Measurements from ENCODE around the gene SLC66A1. TPM values are rescaled to one million over a fixed set of nuclear protein-coding genes. Genes with fewer than 3 reads are reported as not detected.

The SLC66A1 gene
- total RNA-seq, 1 experiment from 2014 or later: 14.1 TPM

DNA sequence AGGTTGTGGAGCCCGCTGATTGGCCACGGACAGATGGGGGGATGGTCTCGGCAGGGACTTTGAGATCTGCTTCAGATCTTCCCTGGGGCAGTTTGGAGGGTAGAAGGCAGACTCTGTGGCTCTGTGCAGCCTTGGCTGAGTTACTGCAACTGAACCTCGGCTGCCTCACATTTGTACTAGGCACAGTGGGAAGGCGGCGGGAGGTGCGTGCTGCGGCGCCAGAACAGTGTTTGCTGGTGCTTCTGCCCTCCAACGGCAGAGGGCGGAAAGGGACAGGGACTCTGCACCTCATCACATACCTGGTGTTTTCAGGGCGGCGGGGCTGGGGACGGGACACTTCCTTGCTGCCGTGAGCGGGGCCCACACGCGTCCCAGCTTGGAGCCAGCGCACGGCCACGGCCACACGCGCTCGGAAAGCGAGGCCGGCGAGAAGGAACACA is 26.2 kb downstream of the SLC66A1 start (continued):
- TF ChIP-seq, protein P1, sequence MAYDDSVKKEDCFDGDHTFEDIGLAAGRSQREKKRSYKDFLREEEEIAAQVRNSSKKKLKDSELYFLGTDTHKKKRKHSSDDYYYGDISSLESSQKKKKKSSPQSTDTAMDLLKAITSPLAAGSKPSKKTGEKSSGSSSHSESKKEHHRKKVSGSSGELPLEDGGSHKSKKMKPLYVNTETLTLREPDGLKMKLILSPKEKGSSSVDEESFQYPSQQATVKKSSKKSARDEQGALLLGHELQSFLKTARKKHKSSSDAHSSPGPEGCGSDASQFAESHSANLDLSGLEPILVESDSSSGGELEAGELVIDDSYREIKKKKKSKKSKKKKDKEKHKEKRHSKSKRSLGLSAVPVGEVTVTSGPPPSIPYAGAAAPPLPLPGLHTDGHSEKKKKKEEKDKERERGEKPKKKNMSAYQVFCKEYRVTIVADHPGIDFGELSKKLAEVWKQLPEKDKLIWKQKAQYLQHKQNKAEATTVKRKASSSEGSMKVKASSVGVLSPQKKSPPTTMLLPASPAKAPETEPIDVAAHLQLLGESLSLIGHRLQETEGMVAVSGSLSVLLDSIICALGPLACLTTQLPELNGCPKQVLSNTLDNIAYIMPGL (CRISPR knock-in tag; IDR thresholded peaks at IDR 0.05): peak; percentile 16; the same call in 1 of the 2 replicates
- TF ChIP-seq, protein P2, sequence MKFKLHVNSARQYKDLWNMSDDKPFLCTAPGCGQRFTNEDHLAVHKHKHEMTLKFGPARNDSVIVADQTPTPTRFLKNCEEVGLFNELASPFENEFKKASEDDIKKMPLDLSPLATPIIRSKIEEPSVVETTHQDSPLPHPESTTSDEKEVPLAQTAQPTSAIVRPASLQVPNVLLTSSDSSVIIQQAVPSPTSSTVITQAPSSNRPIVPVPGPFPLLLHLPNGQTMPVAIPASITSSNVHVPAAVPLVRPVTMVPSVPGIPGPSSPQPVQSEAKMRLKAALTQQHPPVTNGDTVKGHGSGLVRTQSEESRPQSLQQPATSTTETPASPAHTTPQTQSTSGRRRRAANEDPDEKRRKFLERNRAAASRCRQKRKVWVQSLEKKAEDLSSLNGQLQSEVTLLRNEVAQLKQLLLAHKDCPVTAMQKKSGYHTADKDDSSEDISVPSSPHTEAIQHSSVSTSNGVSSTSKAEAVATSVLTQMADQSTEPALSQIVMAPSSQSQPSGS (CRISPR knock-in tag; IDR thresholded peaks at IDR 0.05; ENCODE audit: borderline replicate concordance, low read depth): no peak
- TF ChIP-seq, protein P3, sequence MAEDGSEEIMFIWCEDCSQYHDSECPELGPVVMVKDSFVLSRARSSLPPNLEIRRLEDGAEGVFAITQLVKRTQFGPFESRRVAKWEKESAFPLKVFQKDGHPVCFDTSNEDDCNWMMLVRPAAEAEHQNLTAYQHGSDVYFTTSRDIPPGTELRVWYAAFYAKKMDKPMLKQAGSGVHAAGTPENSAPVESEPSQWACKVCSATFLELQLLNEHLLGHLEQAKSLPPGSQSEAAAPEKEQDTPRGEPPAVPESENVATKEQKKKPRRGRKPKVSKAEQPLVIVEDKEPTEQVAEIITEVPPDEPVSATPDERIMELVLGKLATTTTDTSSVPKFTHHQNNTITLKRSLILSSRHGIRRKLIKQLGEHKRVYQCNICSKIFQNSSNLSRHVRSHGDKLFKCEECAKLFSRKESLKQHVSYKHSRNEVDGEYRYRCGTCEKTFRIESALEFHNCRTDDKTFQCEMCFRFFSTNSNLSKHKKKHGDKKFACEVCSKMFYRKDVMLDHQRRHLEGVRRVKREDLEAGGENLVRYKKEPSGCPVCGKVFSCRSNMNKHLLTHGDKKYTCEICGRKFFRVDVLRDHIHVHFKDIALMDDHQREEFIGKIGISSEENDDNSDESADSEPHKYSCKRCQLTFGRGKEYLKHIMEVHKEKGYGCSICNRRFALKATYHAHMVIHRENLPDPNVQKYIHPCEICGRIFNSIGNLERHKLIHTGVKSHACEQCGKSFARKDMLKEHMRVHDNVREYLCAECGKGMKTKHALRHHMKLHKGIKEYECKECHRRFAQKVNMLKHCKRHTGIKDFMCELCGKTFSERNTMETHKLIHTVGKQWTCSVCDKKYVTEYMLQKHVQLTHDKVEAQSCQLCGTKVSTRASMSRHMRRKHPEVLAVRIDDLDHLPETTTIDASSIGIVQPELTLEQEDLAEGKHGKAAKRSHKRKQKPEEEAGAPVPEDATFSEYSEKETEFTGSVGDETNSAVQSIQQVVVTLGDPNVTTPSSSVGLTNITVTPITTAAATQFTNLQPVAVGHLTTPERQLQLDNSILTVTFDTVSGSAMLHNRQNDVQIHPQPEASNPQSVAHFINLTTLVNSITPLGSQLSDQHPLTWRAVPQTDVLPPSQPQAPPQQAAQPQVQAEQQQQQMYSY (CRISPR knock-in tag; IDR thresholded peaks at IDR 0.05): no peak

DNA sequence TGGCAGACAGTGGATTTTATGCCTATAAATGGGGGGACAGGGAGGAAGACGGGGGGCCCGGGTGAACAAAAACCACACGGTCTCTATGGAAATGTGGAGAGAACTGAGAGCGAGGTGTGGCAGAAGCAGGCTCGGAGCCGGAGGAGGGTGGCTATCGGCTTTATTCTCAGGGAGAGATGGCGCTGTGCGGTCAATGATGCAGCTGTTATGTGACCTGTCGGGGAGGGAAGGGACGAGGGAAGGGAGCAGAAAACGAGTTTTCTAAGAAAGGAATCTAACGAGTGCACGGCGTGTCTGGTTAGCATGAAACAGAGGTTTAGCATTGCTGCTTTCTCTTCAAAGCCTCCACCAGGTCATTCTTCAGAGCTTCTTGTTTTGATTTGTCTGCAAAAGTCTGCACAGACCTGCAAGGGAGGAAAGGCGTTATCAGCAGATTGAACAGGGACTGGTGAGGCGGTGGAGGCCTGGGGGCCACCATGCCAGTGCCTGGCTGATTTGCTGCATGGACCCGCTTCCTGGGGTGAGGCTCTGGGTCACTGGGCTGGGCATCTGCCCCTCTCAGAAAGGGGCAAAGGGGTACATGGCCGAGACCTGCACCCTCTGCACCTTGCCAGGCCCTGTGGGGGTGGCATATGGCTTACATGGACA is 27.2 kb downstream of the SLC66A1 start:
- H3K9me3 Mint-ChIP-seq: no peaks in the 10 kb centered on the region
- peaks cover 34% of the 10 kb centered on the region for H3K4me1 Mint-ChIP-seq
- DNase-seq (ENCODE audit: low spot score): no peak
- no peaks in the 10 kb centered on the region for H3K27me3 Mint-ChIP-seq (ENCODE audit: low read depth)
- H3K36me3 Mint-ChIP-seq: peaks cover 12% of the 10 kb centered on the region
- peak overlapping the region; percentile 13 for H3K27ac Mint-ChIP-seq
- no peak for ATAC-seq
- TF ChIP-seq FOXP1 (CRISPR knock-in tag; IDR thresholded peaks at IDR 0.05; ENCODE audit: borderline replicate concordance) (no peak), SOX15 (CRISPR knock-in tag; IDR thresholded peaks at IDR 0.05) (no peak), NFE2L1 (CRISPR knock-in tag; IDR thresholded peaks at IDR 0.05) (no peak), TEAD4 (CRISPR knock-in tag; IDR thresholded peaks at IDR 0.05) (no peak)
- TF ChIP-seq, protein P1 (CRISPR knock-in tag; IDR thresholded peaks at IDR 0.05): no peak
- peak overlapping the region; percentile 33 for H3K4me3 Mint-ChIP-seq
- ChIA-PET CTCF (interaction anchor here (0.6 to 2.8 kb wide), 12 partner anchors 15 to 365 kb away, joined by 3 to 18 read pairs (median 4); no protein-coding TSS in a partner anchor), POLR2A (no interaction called here)

DNA sequence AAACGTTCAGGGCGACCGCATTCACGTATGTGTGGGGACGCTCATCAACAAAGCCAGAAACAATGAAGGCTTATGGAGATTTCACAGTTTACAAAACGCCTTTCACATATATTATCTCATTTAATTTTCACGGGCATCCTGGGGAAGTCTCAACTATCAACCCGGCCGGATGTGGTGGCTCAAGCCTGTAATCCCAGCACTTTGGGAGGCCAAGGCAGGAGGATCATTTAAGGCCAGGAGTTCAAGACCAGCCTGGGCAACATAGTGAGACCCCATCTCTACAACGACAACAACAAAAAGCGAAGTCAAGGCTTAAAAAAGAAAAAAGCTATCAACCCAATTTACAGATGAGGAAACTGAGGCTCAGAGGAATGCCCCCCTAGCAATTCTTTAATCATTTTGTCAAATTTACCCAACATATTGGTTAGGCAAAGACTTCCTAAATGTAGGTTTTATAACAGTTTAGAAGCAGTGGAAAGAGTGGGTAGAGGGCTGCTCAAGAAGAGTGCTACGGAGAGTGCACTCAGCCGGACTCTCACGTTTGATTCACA is 28.3 kb downstream of the SLC66A1 start:
- no peak for TF ChIP-seq NR1H2 (CRISPR knock-in tag; IDR thresholded peaks at IDR 0.05)
- no peak for TF ChIP-seq ZNF423 (CRISPR knock-in tag; IDR thresholded peaks at IDR 0.05)
- TF ChIP-seq NR2C2 (CRISPR knock-in tag; IDR thresholded peaks at IDR 0.05): no peak
- TF ChIP-seq ZNF121 (CRISPR knock-in tag; IDR thresholded peaks at IDR 0.05): peak; percentile 76; the same call in 1 of the 2 replicates
- Mint-ChIP-seq H3K27ac (0 out of 2 replicates have a peak overlapping the region, but pooled peaks have one; percentile 19), H3K9me3 (no peaks in the 10 kb centered on the region), H3K36me3 (peaks cover 12% of the 10 kb centered on the region), H3K4me1 (peaks cover 34% of the 10 kb centered on the region), H3K27me3 (ENCODE audit: low read depth) (no peaks in the 10 kb centered on the region), H3K4me3 (no peak overlapping the region)
- ChIA-PET CTCF (interaction anchor here (0.7 to 2.6 kb wide), 2 partner anchors 65 to 241 kb away, joined by 4 to 18 read pairs; no protein-coding TSS in a partner anchor), POLR2A (no interaction called here)
- ATAC-seq (no peak), DNase-seq (ENCODE audit: low spot score) (no peak)

Data from WTC11 (cell line).